ENCODE measurements around the gene VAV2.

DNA sequence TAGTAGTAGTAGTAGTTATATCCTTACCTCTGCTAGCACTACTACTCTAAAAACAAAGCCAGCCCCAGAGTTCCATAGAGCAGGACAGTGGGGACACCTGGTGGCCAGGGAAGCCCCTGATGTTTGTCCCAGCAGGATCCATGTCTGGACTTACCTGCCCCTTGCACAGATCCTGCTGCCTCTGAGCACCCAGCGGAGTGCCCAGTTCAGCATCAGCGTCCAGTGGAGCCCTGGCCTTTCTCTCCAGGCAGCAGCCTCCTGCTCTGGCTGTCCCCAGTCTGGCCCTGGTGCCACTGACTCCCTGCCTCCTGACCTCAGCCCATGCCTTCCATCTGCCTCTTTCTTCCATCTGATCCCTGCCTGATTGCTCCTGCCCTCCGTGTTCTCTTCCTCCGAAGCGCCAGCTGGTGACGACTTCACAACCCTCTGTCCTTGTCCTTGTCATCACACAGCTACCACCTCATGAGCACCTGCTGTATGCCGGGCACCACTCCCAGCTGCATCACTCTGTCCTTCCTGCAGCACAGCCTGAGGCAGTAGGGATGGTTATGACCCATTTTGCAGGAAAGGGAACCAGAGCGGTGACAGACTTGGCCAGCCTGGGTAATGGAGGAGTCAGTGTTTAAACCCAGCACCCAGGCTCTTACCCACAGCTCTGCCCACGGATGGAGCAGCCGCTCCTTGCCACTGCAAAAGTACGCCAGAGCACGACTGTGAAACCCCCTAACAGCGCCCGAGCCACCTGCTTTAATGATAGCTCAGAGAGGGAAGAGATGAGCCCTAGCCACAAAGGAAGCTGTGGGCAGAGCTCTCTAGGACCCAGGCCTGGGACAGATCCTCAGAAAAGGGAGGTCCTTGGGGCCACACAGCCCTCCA lies 265.5 kb downstream of the VAV2 start:
- TF ChIP-seq, protein P1, sequence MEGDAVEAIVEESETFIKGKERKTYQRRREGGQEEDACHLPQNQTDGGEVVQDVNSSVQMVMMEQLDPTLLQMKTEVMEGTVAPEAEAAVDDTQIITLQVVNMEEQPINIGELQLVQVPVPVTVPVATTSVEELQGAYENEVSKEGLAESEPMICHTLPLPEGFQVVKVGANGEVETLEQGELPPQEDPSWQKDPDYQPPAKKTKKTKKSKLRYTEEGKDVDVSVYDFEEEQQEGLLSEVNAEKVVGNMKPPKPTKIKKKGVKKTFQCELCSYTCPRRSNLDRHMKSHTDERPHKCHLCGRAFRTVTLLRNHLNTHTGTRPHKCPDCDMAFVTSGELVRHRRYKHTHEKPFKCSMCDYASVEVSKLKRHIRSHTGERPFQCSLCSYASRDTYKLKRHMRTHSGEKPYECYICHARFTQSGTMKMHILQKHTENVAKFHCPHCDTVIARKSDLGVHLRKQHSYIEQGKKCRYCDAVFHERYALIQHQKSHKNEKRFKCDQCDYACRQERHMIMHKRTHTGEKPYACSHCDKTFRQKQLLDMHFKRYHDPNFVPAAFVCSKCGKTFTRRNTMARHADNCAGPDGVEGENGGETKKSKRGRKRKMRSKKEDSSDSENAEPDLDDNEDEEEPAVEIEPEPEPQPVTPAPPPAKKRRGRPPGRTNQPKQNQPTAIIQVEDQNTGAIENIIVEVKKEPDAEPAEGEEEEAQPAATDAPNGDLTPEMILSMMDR (IDR thresholded peaks at IDR 0.05) = peak; percentile 28 to 67 (median 39)
- no peak for TF ChIP-seq EP300 (IDR thresholded peaks at IDR 0.05)
- TF ChIP-seq POLR2A (IDR thresholded peaks at IDR 0.05) = no peak

Data from tibial nerve (tissue), 4 donors.